HEK293 (cell line): ENCODE data around the gene GNB3.

Experiments used
- CTCF ChIA-PET: fragments of 350-600 bp; formaldehyde crosslinking; extraction: SDS; loops from one replicate; lab custom pipeline; 2021; ENCODE audit warnings: antibody characterized with exemption; lab: Yijun Ruan, JAX
- POLR2A ChIA-PET: fragments of 300-600 bp; formaldehyde crosslinking; extraction: SDS; loops from one replicate; lab custom pipeline; 2020; ENCODE audit warnings: antibody characterized with exemption, inconsistent platforms; lab: Yijun Ruan, JAX
- H3K27ac ChIP-seq: fragments of 200-500 bp; sonication (Bioruptor generic); 2 replicates; pipeline ENCODE4 v1.5.1; 2014; ENCODE audit warnings: low read depth, low read length, control low read depth, inconsistent platforms; ENCODE audit errors: extremely low read depth
- H3K36me3 ChIP-seq, 2 experiments: fragments of 200-500 bp in 1 of 2; sonication (Bioruptor generic) in 1 of 2; 1 replicate in 1 of 2; 2 replicates in 1 of 2; pipeline ENCODE4 v1.5.1; 2014 to 2017; ENCODE audit warnings: inconsistent platforms in 2 of 2, low read length in 2 of 2; ENCODE audit not compliant: control insufficient read depth in 2 of 2, insufficient read depth in 1 of 2
- H3K4me1 ChIP-seq: fragments of 200-500 bp; sonication (Bioruptor generic); 2 replicates; pipeline ENCODE4 v1.5.1; 2014; ENCODE audit warnings: mild to moderate bottlenecking, low read length, inconsistent platforms; ENCODE audit not compliant: control insufficient read depth, insufficient read depth
- H3K4me3 ChIP-seq: 2 replicates; pipeline ENCODE4 v1.5.1; 2011; ENCODE audit warnings: low read depth, mild to moderate bottlenecking, control low read depth, low read length, moderate library complexity
- H3K9me3 ChIP-seq: fragments of 200-500 bp; sonication (Bioruptor generic); 2 replicates; pipeline ENCODE4 v1.5.1; 2014; ENCODE audit warnings: low read depth, low read length, inconsistent platforms; ENCODE audit not compliant: control insufficient read depth, insufficient read depth
- CTCF ChIP-seq: fragments of 450-650 bp; formaldehyde crosslinking; IDR thresholded peaks from 2 replicates; pipeline ENCODE4 v1.5.1; 2016; ENCODE audit warnings: missing biosample characterization, missing genetic modification characterization
- IKZF3 ChIP-seq: fragments of 450-650 bp; IDR thresholded peaks from 2 replicates; pipeline ENCODE4 v1.5.0; 2018; ENCODE audit warnings: missing biosample characterization, mild to moderate bottlenecking, missing genetic modification characterization, moderate library complexity
- KLF16 ChIP-seq: fragments of 450-650 bp; formaldehyde crosslinking; IDR thresholded peaks from 2 replicates; pipeline ENCODE4 v1.5.1; 2017; ENCODE audit warnings: missing biosample characterization, missing genetic modification characterization
- KLF17 ChIP-seq: fragments of 450-650 bp; formaldehyde crosslinking; IDR thresholded peaks from 2 replicates; pipeline ENCODE4 v1.5.1; 2016; ENCODE audit warnings: missing biosample characterization, missing genetic modification characterization
- PRDM1 ChIP-seq: fragments of 450-650 bp; formaldehyde crosslinking; IDR thresholded peaks from 2 replicates; pipeline ENCODE4; 2016; ENCODE audit warnings: missing biosample characterization, missing genetic modification characterization
- ZBTB17 ChIP-seq: fragments of 450-650 bp; formaldehyde crosslinking; IDR thresholded peaks from 2 replicates; pipeline ENCODE4 v1.5.1; 2016; ENCODE audit warnings: missing biosample characterization, missing genetic modification characterization
- ZFP69B ChIP-seq: fragments of 450-650 bp; formaldehyde crosslinking; IDR thresholded peaks from 2 replicates; pipeline ENCODE4 v1.5.1; 2016; ENCODE audit warnings: missing biosample characterization, missing genetic modification characterization
- ZNF2 ChIP-seq: fragments of 450-650 bp; formaldehyde crosslinking; IDR thresholded peaks from 2 replicates; pipeline ENCODE4 v1.5.1; 2016; ENCODE audit warnings: missing biosample characterization, missing genetic modification characterization
- ZNF202 ChIP-seq: fragments of 450-650 bp; formaldehyde crosslinking; IDR thresholded peaks from 2 replicates; pipeline ENCODE4 v1.5.1; 2016; ENCODE audit warnings: missing biosample characterization, missing genetic modification characterization, borderline replicate concordance
- ZNF391 ChIP-seq: fragments of 450-650 bp; formaldehyde crosslinking; IDR thresholded peaks from 2 replicates; pipeline ENCODE4 v1.5.1; 2016; ENCODE audit warnings: low read depth, missing biosample characterization, missing genetic modification characterization, borderline replicate concordance
- ZNF426 ChIP-seq: fragments of 450-650 bp; formaldehyde crosslinking; IDR thresholded peaks from 2 replicates; pipeline ENCODE4 v1.5.1; 2017; ENCODE audit warnings: missing biosample characterization, missing genetic modification characterization, mild to moderate bottlenecking, inconsistent platforms, moderate library complexity
- ZNF510 ChIP-seq: fragments of 450-650 bp; formaldehyde crosslinking; IDR thresholded peaks from 2 replicates; pipeline ENCODE4 v1.5.1; 2018; ENCODE audit warnings: mild to moderate bottlenecking, missing genetic modification characterization, missing biosample characterization; ENCODE audit not compliant: insufficient replicate concordance
- ZNF692 ChIP-seq: fragments of 450-650 bp; formaldehyde crosslinking; IDR thresholded peaks from 2 replicates; pipeline ENCODE4 v1.5.1; 2016; ENCODE audit warnings: missing biosample characterization, missing genetic modification characterization
- ZSCAN4 ChIP-seq: fragments of 450-650 bp; formaldehyde crosslinking; IDR thresholded peaks from 2 replicates; pipeline ENCODE4 v1.5.1; 2017; ENCODE audit warnings: missing biosample characterization, missing genetic modification characterization
- ZXDB ChIP-seq: fragments of 450-650 bp; formaldehyde crosslinking; IDR thresholded peaks from 2 replicates; pipeline ENCODE4 v1.5.1; 2016; ENCODE audit warnings: missing biosample characterization, missing genetic modification characterization

Gene GNB3

GRCh38 chr12:6849427-6849826, 8.7 kb downstream of the GNB3 start (continued):
- no peak for TF ChIP-seq ZNF426 (tag by site-specific recombination)

- H3K36me3 ChIP-seq, result peaks cover 22 to 66% of the 10 kb centered on the region in 2 experiments
- CTCF ChIA-PET, result interaction anchor here (2.2 to 8.4 kb wide), 3 partner anchors 16 to 24 kb away, joined by 11 to 75 read pairs (median 71); partner anchors contain the start of gene SPSB2
Observed at GRCh38 chr12:6849976-6850560, 9.3 kb downstream of the GNB3 start.

GRCh38 chr12:6850796-6851152, 10.0 kb downstream of the GNB3 start:
- Histone ChIP-seq H3K36me3 (peaks cover 22 to 66% of the 10 kb centered on the region in 2 experiments), H3K27ac (peak overlapping the region; percentile 58), H3K9me3 (no peaks in the 10 kb centered on the region)
- POLR2A ChIA-PET, result interaction anchor here (0.6 to 7.1 kb wide), 27 partner anchors 9 to 1330 kb away, joined by 3 to 183 read pairs (median 11); partner anchors contain the start of genes C12orf57, COPS7A, GAPDH and GNB3
- TF ChIP-seq ZXDB (tag by site-specific recombination), result 0 out of 2 replicates have a peak, but pooled peaks have one; percentile 31
- no peak for TF ChIP-seq ZNF2 (tag by site-specific recombination)
- no peak for TF ChIP-seq CTCF (tag by site-specific recombination)
- TF ChIP-seq ZNF391 (tag by site-specific recombination), result 0 out of 2 replicates have a peak, but pooled peaks have one; percentile 6
- peak; percentile 39; the same call in 1 of the 2 replicates for TF ChIP-seq IKZF3 (tag by site-specific recombination)
- 0 out of 2 replicates have a peak, but pooled peaks have one; percentile 15 for TF ChIP-seq KLF17 (tag by site-specific recombination)
- TF ChIP-seq, all 188 proteins: peak for 4
- CTCF ChIA-PET, result interaction anchor here (0.6 to 8.4 kb wide), 7 partner anchors 14 to 257 kb away, joined by 3 to 71 read pairs (median 10); partner anchors contain the start of genes SPSB2 and TPI1
- H3K4me1 ChIP-seq, result peaks cover 11% of the 10 kb centered on the region
- peak overlapping the region; percentile 76 for H3K4me3 ChIP-seq

More at GRCh38 chr12:6849976-6850560, 9.3 kb downstream of the GNB3 start:
- no peak for TF ChIP-seq ZNF202 (tag by site-specific recombination)
- TF ChIP-seq ZBTB17, result 0 out of 2 replicates have a peak, but pooled peaks have one; percentile 39
- TF ChIP-seq ZSCAN4 (tag by site-specific recombination), result peak; percentile 69
- TF ChIP-seq ZFP69B (tag by site-specific recombination), result peak; percentile 51
- peak; percentile 61 for TF ChIP-seq PRDM1 (tag by site-specific recombination)
- TF ChIP-seq KLF16 (tag by site-specific recombination), result no peak
- TF ChIP-seq ZNF510 (tag by site-specific recombination), result no peak
- TF ChIP-seq ZNF692 (tag by site-specific recombination), result peak; percentile 90
- Histone ChIP-seq H3K9me3 (no peaks in the 10 kb centered on the region), H3K4me1 (peaks cover 11% of the 10 kb centered on the region), H3K27ac (peak overlapping the region; percentile 58; the same call in 1 of the 2 replicates), H3K4me3 (peak overlapping the region; percentile 76)
- POLR2A ChIA-PET, result interaction anchor here (0.7 to 2.7 kb wide), 4 partner anchors 10 to 315 kb away, joined by 3 to 27 read pairs (median 14); partner anchors contain the start of genes GAPDH, GNB3, MLF2 and SPSB2
